HG02763 (cell line): Measurements from ENCODE around the gene ST6GALNAC5.

Experiments used
- ATAC-seq: cut with Tn5 transposase; IDR thresholded peaks from one replicate; pipeline ENCODE4 v1.9.1; 2021; ENCODE audit warnings: mild to moderate bottlenecking, moderate library complexity; ENCODE audit not compliant: unreplicated experiment

ST6GALNAC5 gene

DNA sequence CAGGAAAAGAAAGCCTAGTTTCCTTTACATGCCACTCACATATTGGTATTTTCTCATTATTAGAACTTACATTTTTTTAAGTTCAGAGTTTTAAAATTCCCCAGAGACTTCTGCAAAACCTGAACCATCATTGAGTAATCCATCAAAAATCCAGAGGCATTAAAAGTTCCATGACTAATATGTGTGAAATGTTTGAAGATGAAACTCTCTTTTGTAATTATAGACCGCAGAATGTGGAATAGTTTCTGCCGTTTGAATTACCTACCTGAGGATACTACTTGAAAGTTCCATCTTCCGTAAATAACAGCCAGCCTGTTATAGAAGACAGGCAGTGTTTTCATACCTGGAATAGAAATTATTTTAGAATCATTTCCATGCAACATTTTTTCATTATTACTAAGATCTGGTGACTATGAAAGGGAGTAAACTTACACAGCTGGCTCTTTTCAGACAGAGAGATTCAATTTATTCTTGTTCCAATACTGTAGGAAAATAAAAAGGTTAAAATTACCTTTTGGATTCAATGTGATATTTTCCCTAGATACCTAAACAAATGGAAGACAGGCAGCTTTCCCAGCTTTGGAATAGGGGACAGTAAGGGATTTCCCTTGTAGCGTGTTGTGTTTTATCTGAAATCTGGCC is 131.4 kb downstream of the ST6GALNAC5 start:
- ATAC-seq, result no peak

DNA sequence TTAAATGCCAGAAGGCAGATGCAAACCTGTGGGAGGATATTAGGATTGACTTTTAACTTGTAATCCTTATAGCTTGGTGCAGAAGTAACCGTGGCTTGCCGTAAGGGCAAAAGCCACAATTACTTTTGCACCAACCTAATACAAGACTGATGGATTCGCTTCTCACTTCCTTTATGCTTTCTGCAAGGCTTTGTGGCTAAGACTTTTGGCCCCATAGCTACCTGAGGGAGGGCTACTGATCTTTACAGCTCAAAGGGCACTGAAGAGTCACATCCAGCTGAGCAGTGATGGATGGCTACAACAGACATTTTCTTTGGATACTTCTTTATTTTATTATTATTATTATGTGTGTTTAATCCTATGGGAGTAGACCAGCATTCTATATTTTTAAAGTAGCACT is 140.4 kb downstream of the ST6GALNAC5 start:
- ATAC-seq, result no peak

DNA sequence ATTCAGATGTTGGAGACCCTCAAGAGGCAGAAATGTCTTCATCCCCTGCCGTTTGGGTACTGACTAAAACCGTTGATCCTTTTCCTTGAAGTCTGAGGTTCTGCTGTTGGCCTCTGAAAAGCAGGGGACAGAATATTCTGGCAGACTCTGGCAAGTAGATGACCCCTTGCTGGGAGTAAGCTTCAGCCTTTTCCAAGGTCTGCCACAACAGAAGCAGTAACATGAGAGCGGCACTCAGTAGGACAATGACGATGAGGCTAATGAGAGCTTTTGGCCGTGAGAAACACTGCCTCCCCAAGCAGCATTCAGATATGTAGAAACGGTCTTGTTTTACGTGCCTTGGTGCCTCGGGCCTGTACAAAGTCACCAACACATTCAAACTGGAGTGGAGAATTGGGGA is 143.7 kb downstream of the ST6GALNAC5 start:
- no peak for ATAC-seq

DNA sequence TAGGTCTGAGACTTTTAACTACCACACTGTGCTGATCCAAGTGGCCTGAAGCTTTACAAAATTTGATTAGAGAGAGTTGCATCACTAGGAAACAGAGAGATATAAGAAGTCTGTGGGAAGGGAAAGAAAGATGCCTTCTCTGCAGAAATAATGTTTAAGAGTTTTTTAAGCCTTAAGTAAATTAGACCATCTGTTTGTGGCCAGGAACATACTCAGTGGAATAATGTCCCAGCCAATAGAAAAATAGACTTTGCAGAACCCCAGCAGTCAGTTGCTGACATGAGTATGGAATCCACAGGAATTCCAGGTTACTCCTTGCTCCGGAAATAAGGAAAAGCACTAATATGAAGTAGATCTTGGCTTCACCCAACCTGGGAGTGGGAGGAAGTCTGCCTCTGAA is 144.8 kb downstream of the ST6GALNAC5 start:
- no peak for ATAC-seq

DNA sequence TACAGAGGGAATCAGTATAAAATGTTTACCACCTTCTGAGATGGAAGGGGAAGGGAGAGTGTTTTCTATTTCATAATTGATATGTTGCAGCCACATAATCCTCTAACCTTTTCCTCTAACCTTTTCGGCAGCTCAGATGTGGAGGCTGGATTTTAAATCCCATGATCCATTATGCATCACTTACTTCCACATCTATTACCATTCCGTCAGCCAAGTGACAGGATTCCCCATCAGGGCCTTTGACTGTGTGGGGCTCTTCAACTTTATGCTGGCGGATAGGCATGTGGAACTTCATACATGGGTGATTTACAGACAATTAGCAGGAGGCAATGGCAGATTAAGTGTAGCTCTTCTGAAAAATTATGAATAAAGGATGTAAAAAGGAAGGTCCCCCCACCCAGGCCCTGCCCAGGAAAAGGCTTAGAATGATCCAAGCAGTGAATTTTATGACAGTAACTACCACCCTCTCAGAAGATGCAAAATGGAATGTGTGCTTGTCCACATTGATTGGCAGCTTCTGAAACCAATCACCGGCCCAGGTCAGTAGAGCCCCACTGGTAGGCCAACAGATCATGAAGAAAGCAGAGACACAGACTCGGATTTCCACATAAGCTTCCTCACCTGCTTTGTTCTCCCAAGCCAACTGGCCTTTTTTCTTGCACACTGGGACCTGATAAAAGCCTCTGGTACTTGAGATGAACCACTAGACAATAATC is 147.0 kb downstream of the ST6GALNAC5 start:
- ATAC-seq, result no peak

DNA sequence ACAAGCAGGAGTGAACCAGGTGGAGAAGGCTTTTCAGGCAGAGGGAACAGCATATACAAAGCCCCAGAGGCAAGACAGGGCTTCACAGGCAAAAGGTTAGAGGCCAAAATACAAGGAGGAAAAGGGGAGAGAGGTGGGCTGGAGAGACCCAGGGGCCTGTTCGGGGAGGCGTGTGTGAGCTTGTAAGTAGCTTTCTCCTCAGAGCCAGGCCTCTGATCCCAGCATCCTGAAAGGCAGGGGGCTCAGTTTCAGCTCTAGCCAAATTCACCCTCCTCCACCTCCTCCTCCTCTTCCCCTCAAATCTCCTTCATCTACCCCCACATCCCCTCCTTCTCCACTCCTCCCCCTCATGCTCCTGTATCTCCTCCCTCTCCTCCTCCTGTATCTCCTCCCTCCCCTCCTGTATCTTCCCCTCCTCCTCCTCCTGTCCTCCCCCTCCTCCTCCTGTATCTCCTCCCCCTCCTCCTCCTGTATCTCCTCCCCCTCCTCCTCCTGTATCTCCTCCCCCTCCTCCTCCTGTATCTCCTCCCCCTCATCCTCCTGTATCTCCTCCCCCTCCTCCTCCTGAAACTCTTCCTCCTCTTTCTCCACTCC is 148.6 kb downstream of the ST6GALNAC5 start:
- no peak for ATAC-seq

DNA sequence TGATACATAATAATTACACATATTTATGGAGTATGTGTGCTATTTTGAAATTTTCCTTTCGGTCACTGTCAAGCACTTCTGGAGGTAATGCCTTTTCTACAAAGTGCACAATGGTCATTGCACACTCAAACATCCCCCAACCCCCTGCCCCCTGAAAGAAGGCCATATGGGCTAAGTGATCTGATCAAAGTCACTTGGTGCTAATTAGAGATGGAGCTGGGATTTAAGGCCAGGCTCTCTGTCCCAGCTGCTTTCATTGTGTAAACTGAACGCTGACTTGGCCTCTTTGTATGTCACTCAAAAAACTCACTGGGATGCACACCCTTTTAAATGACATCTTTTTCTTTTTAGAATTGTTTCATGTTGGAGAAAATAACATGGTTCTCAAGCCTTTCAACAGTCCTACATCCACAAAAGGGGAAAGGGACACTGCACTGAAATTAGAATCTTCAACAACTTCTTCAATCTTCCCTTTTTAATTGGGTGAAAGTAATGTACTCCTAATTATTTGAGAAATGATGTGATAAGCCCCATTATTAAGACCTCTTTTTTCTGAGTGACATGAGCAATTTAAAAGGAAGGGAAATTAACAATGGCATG is 149.2 kb downstream of the ST6GALNAC5 start:
- no peak for ATAC-seq

DNA sequence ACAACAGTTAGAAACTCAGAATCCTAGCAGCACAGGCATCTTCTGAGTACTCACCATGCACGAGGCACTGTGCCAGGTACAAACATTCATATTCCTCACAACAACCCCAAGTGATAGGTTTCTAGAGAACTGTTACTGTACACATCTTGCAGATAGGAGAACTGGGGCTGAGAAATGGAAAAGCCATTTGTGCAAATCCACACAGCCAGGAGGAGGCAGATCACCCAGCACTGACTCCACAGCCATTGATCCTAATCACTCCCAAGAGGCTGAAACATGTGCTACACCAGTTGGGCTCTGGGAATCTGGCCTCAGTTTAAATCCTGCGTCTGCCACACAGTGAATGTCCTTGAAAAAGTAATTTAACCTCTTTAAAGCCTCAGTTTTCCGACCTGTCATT is 151.0 kb downstream of the ST6GALNAC5 start:
- ATAC-seq, result no peak

DNA sequence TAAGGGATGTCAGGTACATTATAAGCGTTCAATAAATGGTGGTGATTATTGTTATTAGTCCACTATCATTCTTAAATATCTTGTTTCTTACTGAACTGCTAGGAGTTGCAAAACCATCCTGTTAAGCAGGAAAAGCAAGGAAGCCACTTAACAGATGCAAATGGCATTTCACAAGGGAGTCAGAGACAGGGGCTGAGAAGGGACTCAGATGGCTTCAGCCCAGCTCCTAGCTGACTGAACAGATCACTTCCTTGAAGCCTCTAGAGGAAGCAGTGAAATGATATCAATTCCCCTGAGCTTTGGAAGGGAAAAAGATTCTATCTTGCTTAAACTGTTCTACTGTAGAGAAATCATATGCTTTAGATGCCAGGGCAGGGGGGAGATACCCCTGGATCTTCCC is 151.5 kb downstream of the ST6GALNAC5 start:
- no peak for ATAC-seq

DNA sequence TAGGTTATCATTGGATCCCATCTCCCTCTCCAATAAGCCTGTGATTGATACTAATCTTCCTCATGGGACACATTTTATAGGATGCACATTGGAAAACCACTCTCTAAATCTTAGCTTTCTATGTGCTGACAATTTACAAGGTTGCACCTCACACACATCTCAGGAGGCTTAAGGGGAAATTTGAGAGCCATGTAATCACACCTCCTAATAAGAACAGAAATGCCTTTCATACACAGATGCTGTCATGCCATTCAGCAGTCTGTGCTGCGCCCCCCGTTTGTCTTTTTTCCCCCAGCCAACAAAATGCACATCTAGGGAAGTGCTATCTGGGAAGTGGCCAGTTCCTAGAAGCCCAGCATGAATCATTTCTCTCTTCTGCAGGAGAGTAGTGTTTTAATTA is 154.5 kb downstream of the ST6GALNAC5 start:
- no peak for ATAC-seq

DNA sequence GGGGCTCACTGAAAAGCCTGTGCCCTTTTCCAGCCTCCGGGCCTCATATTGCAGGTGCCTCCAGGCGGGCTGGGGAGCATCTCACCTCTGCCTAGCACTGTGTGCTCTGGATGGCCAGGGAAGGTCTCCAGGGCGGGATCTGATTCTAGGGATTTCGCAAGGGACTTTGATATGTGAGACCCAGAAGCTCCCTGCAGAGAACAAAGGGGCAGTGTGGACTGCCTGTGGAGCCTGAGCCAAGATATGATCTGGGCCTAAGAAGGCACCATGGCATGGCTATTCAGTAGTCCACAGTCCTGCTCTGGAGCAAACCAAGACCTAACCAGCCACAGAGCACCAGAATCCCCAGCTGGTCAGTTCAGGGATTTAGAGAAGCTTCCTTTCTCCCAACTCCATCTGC is 157.2 kb downstream of the ST6GALNAC5 start:
- ATAC-seq, result no peak

DNA sequence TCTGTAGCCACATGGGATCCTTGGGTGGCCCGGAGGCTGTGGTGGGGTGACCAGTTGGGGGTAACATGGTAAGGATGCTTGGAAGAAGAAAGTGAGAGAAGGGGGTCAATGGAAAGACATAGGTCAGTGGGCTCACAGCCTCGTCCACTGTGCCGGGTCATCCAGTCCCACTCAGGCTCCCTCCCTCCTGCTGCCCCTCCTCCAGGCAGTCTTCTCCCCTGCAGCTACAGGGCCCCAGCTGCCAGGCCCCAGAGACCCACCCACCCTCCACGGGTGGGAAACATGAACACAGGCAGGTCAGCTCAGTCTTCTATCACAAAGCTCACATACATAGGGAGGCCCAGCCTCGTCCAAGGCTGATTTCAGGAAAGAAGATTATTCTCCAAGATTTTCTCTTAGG is 158.3 kb downstream of the ST6GALNAC5 start:
- ATAC-seq, result no peak

DNA sequence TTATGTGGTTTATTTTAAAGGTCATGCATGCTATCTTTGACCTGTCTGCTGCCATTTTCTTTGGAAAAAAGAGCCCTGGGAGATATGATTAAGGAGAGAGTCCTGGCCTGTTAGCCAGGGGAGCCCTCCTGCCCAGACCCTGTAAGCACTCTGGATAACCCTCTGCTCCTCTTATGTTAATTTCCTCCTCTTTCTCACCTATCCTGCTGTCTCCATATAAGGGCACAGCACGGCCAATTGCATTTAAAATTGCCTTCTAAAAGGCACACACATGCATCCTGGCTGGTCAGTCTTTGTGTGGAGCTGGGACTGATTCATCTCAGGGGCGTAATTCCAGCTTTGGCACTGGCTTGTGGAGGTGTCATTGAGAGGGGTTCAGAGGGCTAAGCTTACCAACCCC is 158.9 kb downstream of the ST6GALNAC5 start:
- ATAC-seq, result no peak

DNA sequence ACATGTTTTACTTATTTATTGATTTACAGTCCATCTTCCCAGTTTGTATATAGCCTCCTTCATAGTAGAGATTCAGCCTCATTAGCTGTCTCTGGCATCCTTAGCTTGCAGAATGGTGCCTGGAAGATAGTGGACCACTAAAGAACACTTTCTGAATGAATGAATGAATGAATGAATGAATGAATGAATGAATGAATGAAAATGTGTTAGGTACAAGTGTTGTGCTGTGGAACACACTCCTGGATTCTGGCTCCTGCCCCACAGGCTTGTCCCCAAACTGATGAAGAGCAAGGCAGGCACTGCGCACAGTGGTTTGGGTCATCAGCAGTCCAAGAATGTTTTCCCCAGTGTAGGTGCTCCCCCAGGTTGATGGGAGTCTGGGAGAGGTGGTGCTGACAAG is 159.4 kb downstream of the ST6GALNAC5 start:
- no peak for ATAC-seq

DNA sequence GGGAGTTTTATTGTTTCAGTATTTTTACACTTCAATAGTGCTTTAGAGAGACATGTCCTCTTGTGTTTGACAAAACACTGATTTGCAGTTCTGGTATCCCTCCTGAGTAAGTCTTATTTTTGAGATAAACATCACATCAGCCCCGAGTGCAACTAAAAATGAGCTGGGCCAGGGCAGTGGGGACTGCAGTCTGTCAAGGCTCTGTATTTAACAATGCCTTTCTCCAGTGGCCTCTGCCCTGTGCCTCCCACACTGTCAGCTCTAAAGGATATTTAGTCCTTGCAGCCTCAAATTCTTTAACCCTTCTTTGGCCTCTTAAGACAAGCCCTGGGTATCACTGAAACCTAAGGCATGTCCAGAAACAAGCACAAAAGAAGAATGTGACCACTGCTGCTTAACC is 160.6 kb downstream of the ST6GALNAC5 start:
- ATAC-seq, result no peak

DNA sequence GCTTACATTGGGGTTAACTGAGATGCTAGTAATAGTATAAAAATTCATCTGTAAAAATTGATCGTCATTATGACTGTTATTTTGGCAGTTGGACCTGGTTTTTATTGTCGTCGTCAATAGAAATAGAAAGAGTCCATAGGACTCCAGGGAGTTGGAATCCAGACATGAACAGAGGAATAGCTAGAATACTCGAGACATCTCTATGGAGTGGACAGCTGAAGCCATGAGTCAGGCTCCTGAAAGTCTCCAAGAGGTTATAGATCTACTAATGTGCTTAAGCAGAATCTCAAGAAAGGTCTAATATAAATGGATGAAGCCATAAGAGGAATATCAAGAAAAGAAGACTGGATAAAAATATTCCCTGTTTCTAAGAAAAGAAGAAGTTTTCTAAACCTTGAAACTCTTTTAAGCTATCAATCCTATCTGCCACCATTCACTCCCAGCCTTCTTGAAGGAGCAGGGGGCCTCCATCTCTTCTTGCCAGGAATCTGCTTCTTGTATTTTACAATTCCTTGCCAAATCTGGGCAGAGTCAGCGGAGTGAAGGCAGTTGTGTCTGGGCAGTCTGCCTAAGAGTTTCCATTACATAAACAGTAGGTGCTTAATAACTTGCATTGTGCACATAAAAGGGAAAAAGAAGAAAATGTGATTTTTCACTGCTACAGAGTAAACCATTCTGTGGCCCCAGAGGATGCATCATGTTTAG is 163.3 kb downstream of the ST6GALNAC5 start:
- no peak for ATAC-seq

DNA sequence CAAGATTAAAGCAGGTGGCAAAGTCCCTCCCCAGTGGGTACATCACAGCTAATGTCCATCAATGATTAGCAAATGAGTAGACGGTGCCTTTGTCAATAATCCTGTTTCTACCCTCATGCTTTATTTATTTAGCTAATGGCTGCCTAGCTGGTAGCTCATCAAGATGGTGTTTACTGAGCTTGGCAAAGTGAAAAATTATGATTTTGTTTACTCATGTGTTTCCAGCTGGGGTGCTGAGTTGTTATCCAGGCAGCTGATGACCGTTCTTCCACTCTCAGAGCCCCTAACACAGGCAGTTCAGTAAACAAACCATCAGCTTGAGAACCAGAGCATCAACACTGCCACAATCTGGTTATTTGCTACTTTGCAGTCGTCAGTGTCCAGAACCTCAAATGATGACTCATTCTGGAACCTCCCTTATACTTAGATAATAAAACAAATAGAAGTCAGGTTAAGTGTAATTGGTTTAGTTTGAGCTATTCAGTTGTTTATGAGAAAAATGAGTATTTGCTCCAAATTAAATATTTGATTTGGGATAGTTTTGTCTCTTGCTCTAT is 163.9 kb downstream of the ST6GALNAC5 start:
- no peak for ATAC-seq

DNA sequence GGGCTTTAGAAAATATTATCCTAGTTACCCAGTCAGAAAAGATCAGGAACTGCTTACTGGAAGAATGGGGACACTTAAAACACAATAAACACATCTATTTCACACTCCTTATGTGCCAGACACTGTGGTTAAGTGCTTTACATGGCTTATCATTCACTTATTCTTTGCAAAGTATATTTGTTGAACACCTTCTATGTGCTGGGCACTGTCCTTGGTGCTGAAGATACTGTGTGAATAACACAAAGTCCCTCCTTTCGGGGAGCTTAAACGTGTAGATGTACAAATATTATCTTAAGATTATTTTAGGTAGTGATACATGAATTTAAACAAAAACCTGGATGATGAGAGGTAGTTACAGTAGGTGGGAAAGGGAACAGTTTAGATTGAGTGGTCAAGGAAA is 169.3 kb downstream of the ST6GALNAC5 start:
- ATAC-seq, result no peak

DNA sequence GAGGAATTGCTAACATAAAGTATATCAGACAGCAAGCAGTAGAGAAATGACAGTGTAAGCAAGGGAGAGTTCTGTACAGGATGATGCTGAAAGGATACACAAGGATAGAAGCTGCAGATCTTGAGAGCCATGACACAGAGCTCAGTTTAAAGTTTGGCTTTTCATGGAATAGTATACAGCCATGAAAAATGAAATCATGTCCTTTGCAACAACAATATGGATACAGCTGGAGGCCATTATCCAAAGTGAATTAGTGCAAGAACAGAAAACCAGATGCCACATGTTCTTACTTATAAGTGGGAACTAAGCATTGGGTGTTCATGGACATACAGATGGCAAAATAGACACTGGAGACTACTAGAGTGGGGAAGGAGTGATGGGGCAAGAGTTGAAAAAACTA is 169.8 kb downstream of the ST6GALNAC5 start:
- ATAC-seq, result no peak

DNA sequence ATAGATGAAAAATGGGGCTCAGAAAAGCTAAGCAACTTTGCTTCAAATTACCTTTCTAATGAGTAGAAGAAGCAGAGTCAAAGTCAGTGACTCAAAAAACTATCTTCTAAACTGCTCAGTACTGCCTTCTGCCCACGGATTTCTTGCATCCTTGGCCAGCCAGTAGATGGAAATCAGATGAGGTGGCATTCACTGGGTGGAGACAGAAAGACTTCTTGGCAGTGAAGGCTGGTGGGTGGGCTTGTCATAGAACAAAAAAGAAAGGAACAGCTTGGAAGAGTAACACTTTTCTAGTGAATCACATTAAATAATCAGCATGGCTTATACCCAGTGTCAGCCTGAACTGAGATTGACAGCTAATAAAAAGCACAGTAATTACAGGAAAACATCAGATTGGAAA is 170.7 kb downstream of the ST6GALNAC5 start:
- ATAC-seq, result no peak

DNA sequence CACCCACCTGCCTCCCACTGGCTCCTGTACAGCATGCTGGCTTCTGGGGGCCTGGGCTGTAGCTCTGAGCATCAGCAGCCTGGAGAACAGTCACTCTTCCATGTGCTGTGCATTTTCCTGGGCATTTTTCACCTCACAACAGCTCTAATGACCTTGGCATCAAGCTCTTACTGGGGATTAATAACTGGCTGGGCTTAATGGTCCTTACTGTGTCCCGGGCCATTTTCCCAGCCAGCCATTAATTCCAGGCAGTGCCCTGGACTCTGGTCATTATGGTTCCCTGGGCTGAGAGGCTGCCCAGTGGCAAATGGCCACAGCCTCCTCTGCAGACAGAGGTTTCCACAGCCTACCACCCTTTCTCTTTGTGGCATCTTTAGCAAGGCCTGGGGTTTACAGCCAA is 171.8 kb downstream of the ST6GALNAC5 start:
- ATAC-seq, result no peak
